Measurements from ENCODE around the gene TRIM47.
"Not testable (repeated sequence)": the region's sequence is repeated elsewhere in the genome, so short reads cannot be mapped to it uniquely, and the experiment has no call there.

Gene TRIM47

DNA sequence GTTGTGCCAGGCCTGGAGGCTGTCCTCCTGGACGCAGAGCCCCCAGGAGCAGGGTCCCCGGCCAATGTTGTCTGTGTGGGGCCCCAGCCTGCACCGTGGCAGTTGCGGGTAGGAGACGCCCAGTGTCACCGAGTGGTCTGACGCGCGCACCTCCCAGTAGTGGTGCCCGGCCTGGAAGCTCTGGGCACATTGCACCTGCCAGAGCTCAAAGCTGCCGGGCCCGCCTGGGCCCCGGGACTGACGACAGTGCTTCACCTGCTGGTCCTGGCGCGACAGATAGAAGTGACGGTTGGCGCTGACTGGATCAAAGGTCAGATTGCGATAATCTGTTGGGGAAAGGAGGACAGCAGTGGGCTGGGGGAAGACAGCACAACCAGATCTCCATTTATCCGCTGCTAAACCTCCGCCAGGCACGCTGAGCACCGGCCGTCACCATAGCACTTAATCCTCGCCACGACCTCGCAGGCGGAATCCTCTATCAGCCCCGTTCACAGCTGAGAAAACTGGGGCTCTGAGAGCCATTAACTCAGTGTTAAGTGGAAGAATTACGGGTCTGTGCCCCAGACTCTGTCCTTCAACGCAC lies 12.7 kb upstream of the TRIM47 start:
- DNase-seq: no peak

DNA sequence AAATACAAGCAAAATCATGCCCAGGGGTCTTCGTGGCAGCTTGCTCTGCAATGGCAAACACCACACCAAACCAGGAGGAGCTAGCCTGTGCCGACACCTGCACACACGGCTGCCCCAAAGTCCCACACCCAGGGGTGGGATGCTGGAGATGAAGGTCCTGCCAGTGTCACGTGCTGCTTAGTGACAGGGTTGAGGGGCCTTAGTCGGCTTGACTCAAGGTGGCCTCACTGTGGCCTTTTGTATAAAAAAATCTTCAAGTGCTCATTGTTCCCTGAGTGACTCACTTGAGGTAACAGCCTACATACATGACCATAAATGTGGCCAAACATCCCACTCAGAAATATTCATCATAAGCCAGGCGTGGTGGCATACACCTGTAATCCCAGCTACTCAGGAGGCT lies 11.1 kb upstream of the TRIM47 start:
- no peak for DNase-seq

DNA sequence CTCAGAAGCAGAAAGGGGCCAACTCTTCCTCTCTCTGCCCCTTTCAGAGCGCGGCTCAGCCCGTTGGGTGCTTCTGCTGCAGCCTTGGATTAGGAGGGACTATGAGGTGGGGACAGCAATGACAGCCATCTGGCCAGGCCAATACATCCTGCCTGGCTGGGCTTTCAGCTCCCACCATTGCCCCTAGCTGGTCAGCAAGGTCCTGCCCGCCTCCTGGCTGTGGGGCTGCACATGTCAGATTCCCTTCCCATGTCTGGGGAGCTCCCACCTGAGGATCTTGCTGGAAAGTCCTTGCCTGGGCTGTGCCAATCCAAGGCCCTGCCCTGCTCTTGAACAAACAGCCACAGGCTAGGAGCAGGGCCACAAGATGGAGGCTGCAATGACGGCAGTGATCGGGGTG lies 10.1 kb upstream of the TRIM47 start:
- no peak for DNase-seq

DNA sequence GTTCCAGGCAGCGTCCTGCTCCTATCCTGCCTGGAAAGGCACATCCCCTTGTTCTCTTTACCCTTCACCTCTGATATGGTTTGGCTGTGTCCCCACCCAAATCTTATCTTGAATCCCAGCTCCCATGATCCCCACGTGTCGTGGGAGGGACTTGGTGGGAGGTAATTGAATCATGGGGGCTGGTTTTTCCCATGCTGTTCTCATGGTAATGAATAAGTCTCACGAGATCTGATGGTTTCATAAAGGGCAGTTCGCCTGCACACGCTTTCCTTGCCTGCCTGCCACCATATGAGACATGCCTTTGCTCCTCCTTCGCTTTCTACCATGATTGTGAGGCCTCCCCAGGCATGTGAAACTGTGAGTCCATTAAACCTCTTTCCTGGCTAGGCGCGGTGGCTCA lies 7.5 kb upstream of the TRIM47 start:
- DNase-seq: not testable (repeated sequence)

DNA sequence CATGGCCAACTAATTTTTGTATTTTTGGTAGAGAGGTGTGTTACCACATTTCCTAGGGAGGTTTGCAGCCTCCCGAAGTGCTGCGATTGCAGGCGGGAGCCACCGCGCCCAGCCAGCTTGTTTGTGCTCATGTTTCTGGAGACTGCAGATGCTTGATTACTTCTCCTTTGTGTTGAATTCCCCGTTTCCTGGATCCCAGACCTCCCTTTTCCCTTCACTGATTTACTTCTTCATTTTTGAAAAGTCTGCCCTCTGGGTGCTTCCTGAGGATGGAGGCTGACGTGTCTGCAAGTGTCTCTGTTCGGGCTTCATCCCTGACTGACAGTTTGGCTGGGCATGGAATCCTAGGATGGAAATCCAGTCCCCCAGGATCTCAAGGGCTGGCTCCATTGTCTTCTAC lies 7.0 kb upstream of the TRIM47 start:
- DNase-seq: no peak

DNA sequence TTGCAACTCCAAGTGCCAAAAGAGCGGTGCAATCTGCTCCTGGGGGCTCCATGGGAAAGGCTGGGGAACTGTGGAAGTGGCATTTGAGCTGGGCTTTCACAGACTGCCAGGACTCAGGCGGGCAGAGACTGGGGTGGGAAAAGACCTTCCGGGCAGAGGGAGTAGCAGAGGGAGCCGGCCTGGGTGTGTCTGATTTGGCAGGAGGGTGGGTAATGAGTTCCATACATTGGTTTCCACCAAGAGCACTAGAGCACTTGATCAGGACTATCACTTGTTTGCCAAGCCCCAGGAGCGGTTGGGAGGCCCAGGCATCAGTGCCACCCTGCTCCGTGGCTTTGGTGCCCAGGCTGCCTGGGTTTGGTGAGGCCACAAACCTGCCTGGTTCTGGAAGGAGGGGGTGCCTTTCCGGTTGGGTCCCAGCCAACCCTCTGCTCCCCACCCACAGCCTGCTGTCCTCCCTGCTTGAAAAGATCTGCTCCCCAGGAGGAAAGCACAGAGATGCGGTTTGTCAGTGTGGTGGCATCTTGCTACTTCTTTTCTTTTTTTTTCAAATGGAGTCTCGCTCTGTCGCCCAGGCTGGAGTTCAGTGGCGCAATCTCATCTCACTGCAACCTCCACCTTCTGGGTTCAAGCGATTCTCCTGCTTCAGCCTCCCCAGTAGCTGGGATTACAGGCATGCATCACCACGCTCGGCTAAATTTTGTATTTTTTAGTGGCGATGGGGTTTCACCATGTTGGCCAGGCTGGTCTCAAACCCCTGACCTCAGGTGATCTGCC lies 3.5 kb upstream of the TRIM47 start:
- DNase-seq: no peak

DNA sequence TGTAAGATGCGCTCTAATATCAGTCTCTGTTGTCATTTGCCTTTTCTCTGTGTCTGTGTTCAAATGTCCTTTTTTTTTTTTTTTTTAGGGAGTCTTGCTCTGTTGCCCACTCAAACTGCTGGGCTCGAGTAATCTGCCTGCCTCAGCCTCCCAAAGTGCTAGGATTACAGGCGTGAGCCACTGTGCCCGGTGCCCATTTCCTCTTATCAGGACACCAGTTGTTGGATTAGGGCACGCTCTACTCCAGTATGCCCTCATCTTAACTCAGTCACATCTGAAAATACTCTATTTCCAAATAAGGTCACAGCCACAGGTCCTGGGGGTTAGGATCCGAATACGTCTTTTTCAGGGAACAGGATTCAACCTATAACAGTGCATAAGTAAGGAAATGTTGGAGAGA lies 1.9 kb upstream of the TRIM47 start:
- no peak for DNase-seq

DNA sequence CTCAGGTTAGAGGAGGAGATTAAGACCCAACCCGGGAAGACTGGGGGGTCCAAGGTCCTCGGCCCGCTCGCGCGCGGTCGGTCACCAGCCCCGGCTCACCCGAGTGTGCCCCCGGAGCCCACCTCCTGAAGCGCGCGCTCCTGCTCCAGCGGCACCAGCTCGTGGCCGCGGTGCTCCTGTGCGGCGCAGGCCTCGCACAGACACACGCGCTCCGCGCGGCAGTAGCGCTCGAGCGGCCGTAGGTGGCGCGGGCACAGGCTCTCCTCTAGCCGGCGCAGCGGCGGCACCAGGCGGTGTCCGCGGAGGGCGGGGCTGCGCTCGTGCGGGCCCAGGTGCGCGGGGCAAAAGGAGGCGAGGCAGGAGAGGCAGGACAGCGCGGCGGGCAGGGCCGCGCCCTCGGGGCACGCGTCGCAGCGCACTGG lies 618 bp downstream of the TRIM47 start:
- DNase-seq: peak; percentile 80

DNA sequence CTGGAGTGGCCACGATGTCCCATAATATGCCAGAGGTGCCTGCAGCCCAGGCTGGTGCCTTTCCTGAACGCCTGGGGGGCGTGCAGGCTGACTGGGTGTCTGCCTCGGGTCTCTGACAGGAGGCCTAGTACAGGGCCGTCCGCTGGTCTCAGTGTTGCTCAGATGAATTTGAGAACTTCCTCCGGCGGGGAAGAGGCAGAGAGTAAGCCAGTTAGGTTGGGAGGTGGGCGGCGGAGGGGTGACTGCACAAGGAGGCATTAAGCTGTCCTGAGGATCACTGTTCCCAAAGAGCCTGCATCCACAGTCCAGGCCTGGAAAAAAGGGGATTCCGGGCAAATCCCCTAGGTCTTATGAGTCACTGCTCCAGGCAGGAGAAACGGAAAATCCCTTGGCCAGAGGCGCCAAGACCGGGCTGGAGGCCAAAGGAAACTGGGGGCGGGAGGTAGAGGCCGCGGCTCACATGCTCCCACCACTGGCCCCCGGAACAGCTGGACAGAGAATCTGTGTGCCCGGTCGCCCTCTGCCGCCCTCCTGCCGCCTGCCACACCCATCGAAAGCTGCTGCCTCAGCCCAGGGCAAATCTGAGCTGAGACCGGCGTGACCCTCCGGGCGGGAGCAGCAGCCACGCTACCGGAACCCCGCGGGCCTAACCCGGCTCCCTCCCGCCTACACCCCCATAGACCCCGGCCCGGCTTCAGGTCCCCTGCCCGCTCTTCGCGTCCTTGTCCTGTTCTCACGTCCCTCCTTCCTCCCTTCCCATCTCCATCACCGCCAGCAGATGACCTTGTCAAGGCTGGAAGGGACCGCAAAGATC lies 1.2 kb downstream of the TRIM47 start:
- DNase-seq: peak; percentile 43

DNA sequence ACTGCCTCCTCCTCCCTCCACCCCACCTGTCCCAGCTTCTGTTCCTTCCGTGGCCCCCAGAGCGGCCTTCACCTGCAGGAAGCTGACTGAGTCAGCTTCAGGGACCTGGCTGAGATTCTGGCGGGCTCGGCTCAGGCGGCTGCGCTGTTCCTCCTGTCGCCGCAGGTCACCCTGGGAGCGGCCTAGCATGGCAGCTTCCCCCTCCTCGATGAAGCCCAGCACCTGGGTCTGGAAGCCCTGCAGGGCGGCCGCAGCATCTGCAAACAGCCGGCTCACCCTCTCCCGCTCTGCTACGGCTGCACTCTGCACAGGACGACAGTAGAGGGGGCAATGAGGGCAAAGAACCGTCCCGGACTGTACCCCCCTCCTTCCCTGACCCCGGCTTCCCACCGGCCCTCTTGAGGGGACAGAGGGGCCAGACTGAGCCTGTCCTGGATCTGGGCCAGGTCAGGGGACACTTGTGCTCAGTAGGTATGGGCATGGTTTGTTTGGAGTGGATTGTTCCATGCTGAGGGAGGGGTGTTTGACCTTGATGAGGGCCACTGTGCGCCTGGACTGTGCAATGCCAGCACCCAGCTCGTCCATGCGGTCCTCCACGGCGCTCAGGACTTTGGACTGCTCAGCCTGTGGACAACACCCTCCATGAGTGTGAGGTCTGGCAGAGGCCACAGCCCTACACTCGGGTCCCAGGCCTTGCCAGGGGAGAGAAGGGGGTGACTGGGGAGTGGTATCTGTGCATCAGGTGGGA lies 2.0 kb downstream of the TRIM47 start:
- DNase-seq: peak; percentile 77

DNA sequence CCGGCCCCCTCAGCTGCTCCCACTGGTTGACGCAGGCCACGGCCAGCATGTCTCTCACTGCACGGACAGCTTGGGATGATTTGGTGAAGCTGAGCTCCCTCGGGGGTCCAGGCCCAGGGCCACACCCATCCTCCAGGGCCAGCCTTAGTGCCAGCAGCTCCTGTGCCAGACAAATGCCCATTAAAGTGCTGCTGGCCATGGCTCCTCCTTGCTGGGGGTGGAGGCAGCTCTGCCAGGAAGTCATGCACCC lies 2.5 kb downstream of the TRIM47 start:
- DNase-seq: no peak

DNA sequence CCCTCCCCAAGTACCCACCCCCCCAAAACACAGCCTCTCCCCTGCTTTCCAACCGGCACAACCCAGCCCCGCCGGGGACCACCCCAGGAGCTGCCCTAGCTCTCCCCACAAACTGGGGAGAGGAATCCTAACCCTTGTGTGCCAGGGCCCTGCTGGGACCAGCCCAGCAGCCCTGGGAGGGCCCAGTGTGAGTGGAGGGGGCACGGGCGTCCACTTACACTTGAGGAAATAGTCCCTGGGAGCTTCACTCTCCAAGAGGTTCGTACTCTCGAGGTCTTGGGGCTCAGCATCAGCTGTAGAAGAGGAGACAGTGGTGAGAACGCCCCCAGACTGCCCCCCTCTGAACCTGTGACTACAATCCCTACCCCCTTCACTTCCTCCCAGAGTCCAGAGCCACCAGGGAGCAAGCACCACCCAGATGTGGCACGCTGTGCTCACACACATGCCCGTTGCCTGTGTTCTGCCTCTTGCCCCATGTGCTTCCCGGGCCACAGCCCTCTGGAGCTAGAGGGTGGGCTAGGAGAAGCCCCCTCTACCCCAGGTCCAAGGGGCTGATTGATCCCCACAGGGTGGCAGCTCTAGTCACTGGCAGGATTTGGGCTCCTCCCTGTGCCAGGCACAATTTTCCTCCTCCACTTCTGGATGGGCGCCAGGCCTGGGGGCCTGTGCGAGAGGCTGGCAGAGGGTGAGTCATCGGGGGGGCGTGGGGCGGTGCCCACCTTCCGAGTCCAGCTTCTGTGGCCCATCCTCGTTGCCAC lies 3.0 kb downstream of the TRIM47 start:
- DNase-seq: no peak

DNA sequence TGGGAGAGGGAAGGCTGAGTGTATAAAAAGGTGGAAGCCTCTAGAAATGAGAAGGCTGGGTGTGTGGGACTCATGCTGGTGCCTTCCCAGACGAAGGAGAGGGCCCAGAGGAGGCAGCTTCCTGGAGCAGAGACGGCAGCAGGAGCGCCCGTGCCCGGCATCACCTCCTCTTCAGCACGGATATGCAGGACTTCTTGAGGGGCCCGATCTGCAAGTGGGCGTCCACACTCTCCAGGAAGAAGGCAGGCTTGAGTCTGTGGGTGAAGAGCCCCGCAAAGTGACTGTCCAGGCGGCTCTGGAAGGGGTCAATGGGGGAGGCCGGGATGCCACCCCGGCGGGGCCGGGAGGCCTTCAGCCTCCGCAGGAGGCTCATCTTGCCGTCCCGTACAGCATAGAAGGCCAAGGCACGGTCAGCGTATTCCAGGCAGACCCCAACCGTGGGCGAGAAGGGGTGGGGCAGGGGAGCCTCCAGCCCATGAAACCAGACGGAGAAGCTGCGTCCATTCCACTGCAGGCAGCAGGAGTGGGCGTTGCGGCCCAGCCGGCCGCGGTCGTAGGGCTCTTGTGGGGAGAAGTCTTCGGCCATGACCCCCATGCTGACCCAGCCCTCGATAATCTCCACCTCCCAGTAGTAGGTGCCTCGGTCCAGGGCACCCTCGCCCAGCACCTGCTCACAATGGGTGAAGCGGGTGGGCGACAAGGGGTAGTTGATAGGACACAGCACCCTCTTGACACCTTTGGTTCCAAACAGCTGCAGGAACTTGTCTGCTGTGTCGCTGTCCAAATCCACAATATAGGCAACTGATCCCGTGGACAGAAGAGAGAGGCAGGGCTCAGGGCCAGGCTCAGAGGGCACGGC lies 3.8 kb downstream of the TRIM47 start:
- no peak for DNase-seq

DNA sequence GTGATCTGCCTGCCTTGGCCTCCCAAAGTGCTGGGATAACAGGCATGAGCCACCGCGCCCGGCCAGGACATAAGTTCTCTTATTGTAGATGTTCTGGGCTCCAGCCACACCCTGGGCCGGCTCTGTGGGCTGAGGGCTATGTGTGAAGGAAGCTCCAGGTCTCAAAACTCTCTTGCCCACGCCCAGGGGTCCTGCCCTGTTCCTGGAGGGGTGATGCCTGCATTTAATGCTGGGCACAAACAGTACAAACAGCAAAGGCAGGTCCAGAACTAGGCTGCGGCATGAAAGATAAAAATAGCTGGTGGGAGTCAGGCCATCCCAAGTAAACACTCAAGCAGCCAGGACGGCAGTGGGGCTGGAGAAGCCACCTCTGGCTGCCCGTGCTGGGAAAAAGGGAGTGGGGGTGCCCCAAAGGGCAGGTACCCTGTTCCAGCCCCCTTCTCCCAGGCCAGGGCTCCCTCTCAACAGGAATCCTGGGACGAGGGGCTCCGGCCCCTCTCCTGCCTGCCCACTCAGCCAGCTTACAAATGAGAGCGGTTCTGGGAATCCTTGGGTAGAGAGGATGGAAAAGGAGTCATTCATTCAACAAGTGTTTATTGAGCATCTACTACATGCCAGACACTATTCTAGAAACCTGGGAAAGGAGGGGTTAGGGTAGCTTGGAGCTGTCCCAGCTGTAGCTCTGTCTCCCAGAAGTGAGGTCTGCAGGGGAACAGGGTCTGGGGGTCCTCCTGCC lies 4.6 kb downstream of the TRIM47 start:
- DNase-seq: no peak

DNA sequence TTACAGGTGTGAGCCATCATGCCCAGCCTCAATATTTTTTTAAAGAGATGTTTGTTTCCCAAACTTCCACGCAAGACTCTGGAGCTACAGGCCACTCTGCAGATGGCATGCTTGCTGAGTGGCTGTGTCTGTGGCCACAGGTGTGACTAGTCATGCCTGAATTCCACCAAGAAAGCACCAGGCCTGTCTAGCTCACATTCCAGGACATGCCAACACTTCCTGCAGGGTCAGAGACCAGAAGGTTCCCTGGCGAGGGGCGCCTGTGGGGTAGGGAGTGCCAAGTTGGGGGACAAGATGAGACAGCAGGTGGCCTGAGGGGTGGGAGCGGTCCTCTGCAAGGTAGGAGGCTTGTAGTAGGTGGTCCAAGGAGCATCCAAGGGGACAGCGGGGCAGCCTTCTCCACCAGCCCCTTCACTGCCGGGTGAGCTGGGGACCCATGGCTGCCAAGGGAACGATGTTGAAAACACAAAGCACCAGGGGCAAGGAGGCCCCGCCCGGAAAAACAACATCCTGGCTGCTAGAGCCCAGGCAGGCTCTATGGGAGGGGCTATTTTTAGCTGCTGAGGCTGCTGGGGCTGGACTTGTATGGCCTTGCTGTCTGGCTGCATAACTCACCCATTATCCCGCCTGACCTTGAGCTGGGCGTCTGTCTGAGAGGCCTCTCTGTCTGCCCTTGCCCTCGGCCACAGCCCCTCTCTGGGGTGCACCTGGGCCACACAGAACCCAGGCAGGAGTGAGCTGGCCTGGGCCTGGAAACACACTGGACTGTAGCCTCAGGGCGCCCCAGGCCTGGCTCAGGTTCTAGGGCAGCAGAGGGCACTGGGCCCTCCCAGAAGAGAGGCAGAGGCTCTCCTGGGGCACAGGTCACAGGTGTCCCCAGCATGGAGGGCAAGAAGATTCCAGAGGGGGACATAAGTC lies 5.7 kb downstream of the TRIM47 start:
- peak; percentile 60 for DNase-seq

DNA sequence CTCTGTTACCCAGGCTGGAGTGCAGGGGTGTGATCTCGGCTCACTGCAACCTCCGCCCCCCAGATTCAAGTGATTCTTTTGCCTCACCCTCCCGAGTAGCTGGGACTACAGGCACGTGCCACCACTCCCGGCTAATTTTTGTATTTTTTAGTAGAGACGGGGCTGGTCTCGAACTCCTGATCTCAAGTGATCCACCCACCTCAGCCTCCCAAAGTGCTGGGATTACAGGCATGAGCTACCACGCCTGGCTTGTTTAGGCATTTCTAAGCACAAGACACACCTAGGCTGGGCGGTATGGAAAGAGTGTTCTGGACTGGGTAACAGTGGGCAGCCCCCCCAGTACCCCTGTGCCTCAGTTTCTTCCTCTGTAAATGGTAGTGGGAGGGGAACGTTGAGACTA lies 8.2 kb downstream of the TRIM47 start:
- not testable (repeated sequence) for DNase-seq

DNA sequence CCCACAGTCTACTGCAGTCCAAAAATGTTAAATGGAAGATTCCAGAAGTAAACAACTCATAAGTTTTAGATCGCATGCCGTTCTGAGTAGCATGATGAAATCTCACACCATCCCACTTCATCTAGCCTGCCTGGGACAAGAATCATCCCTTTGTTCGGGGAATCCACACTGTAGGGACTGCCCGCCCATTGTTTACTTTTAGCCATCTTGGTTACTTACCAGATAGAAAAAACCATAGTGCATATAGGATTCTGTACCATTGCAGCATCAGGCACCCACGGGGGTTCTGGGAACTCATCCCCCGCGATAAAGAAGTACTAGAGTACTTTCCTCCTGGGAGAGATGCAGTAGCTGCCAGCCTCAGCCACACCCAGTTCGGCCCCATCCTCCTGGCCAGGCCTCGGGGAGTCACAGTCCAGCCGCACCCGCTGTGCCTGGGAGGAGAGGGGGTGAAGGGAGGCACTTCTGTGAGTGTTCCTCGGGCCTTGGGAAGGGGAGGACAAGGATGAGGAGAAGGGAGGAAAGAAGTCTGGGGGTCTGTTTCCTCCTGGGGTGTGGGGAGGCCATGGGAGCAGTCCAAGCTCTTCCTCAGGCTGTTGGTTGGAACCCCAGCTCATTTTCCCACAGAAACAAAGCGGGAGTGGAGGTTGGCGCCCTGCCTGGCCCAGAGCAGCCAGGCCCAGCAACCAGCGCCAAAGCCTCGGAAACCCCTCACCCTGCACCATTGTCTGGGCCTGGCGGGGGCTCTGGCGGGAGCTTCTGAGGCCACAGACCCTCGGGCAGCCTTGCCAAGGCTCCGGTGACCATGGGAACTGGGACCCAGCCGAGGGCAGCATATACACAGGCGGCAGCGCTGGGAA lies 8.9 kb downstream of the TRIM47 start:
- DNase-seq: no peak

DNA sequence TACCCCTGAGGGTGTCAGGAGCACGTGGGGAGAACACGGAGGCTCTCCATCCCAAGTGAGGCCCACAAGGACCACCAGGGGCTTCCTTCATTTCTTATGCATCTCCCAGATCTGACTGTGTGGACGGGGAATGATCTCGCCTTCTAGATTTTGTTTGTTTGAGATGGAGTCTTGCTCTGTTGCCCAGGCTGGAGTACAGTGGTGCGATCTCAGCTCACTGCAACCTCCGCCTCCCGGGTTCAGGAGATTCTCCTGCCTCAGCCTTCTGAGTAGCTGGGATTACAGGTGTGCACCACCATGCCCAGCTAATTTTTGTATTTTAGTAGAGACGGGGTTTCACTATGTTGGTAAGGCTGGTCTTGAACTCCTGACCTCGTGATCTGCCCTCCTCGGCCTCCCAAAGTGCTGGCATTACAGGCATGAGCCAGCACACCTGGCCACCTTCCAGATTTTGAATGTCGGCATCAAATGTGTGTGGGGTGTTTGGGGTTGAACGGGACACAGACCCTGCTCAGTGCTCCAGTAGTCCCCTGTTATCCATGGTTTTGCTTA lies 9.6 kb downstream of the TRIM47 start:
- not testable (repeated sequence) for DNase-seq
